ENCODE results near the gene KAZN. TPM values are rescaled to one million over a fixed set of nuclear protein-coding genes. Genes with fewer than 3 reads are reported as not detected.

KAZN gene
- polyA plus RNA-seq, 1 donor (not counting 4 experiments of a cell fraction or from before 2014, with no cell fraction given): 5.9 TPM

DNA sequence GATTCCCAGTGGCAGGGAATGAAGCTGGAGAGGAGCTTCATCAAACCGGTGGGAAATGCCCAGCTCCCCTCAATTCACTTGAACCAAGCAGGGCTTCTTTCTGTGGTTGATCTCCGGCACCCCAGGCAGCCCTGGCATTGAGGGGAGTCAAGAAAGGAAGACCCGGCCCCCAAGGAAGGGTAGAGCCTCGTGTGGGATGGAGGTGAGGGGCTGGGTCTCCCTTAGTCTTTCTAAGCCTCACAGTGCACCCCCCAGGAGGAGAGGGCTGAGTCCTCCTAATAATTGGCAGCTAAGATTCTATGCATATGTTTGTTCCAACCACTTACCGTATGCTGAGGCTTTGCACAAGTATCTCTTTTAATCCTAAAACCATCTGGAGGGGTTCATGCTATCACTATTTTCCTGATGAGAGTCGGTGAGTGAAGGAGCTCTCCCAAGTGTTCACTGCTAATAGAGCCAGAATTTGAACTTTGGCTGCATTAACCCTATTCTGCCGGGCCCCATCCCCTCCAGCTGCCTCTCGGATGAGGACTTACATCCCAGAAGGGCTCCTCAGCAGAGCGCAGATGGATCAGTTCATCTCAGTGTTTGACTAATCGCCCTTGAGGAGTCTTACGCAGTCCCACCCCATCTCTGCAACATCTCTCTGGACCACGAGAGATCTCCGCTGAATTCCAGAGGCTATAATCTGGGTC, 521.9 kb downstream of the KAZN start:
- TF ChIP-seq, protein P1, sequence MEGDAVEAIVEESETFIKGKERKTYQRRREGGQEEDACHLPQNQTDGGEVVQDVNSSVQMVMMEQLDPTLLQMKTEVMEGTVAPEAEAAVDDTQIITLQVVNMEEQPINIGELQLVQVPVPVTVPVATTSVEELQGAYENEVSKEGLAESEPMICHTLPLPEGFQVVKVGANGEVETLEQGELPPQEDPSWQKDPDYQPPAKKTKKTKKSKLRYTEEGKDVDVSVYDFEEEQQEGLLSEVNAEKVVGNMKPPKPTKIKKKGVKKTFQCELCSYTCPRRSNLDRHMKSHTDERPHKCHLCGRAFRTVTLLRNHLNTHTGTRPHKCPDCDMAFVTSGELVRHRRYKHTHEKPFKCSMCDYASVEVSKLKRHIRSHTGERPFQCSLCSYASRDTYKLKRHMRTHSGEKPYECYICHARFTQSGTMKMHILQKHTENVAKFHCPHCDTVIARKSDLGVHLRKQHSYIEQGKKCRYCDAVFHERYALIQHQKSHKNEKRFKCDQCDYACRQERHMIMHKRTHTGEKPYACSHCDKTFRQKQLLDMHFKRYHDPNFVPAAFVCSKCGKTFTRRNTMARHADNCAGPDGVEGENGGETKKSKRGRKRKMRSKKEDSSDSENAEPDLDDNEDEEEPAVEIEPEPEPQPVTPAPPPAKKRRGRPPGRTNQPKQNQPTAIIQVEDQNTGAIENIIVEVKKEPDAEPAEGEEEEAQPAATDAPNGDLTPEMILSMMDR (optimal IDR thresholded peaks at IDR 0.05 in 1 of 3, IDR thresholded peaks at IDR 0.05 in 1 of 3, conservative IDR thresholded peaks at IDR 0.05 in 1 of 3; ENCODE audit: extremely low read depth in 1 of 3, insufficient read depth in 2 of 3, low read length in 3 of 3): no peak
- no peak for TF ChIP-seq EZH2 (IDR thresholded peaks at IDR 0.05; ENCODE audit: low read length)
- no peak for FAIRE-seq

DNA sequence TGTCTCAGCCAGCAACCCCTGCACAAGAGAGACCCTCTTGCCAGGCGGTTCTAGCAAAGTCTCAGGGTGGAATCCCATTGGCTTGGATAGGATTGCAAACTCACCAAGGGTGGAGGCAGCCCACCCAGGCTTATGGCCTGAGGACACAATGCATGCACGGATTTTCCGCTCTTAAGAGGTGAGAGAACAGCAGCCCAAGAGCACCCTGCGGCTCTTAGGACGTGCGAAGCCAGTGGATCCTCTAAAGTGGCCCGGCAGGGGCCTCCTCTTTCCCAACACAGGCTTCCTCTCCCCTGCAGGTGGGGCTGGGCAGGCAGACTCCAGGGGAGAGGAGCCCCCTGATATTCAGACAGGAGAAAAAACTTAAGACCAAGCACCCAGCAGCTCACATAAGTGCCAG, 523.8 kb downstream of the KAZN start:
- TF ChIP-seq, protein P1 (optimal IDR thresholded peaks at IDR 0.05 in 1 of 3, IDR thresholded peaks at IDR 0.05 in 1 of 3, conservative IDR thresholded peaks at IDR 0.05 in 1 of 3; ENCODE audit: extremely low read depth in 1 of 3, insufficient read depth in 2 of 3, low read length in 3 of 3): no peak
- TF ChIP-seq EZH2 (IDR thresholded peaks at IDR 0.05; ENCODE audit: low read length): no peak
- no peak overlapping the region for H3K9ac ChIP-seq (ENCODE audit: control insufficient read depth, extremely low read depth, insufficient read depth, low read length)
- no peaks in the 10 kb centered on the region for H3K79me2 ChIP-seq (ENCODE audit: control insufficient read depth, insufficient read depth, low read length)
- H3K4me2 ChIP-seq (ENCODE audit: control insufficient read depth, extremely low read depth, insufficient read depth, low read depth, low read length): no peak overlapping the region
- dilution Hi-C loops (cut with MboI; ENCODE audit: extremely low pct_ligation_motif_present, low sequenced_read_pairs): no loop called here
- H3K27me3 ChIP-seq (ENCODE audit: control insufficient read depth, extremely low read depth, insufficient read depth, low read length): peaks cover 3% of the 10 kb centered on the region
- H3K4me1 ChIP-seq (ENCODE audit: control insufficient read depth, extremely low read depth, insufficient read depth, low read length): no peaks in the 10 kb centered on the region
- no peaks in the 10 kb centered on the region for H3K9me3 ChIP-seq (ENCODE audit: control insufficient read depth, low read depth, low read length)
- DNase-seq (ENCODE audit: low read depth, low spot score) (no peak), FAIRE-seq (no peak)
- no peak overlapping the region for H2AFZ ChIP-seq (ENCODE audit: control insufficient read depth, low read length)
- no peak overlapping the region for H3K4me3 ChIP-seq (ENCODE audit: control insufficient read depth in 2 of 3, extremely low read depth in 1 of 3, insufficient read depth in 2 of 3, low read depth in 1 of 3, low read length in 3 of 3)
- H3K27ac ChIP-seq (ENCODE audit: control insufficient read depth, insufficient read depth, low read length): no peak overlapping the region
- H4K20me1 ChIP-seq (ENCODE audit: control insufficient read depth, extremely low read depth, insufficient read depth, low read length): no peaks in the 10 kb centered on the region
- no peaks in the 10 kb centered on the region for H3K36me3 ChIP-seq (ENCODE audit: control insufficient read depth in 2 of 2, extremely low read depth in 1 of 2, insufficient read depth in 2 of 2, low read length in 2 of 2)
- no peaks in the 10 kb centered on the region for H3K9me1 ChIP-seq (ENCODE audit: control insufficient read depth, extremely low read depth, insufficient read depth, low read length)

More for the DNA sequence above, 521.9 kb downstream of the KAZN start:
- H3K9ac ChIP-seq (ENCODE audit: control insufficient read depth, extremely low read depth, insufficient read depth, low read length): no peak overlapping the region
- H3K9me1 ChIP-seq (ENCODE audit: control insufficient read depth, extremely low read depth, insufficient read depth, low read length): no peaks in the 10 kb centered on the region
- no peaks in the 10 kb centered on the region for H3K4me1 ChIP-seq (ENCODE audit: control insufficient read depth, extremely low read depth, insufficient read depth, low read length)
- DNase-seq (ENCODE audit: low read depth, low spot score): no peak
- H3K4me2 ChIP-seq (ENCODE audit: control insufficient read depth, extremely low read depth, insufficient read depth, low read depth, low read length): no peak overlapping the region
- H3K4me3 ChIP-seq (ENCODE audit: control insufficient read depth in 2 of 3, extremely low read depth in 1 of 3, insufficient read depth in 2 of 3, low read depth in 1 of 3, low read length in 3 of 3): no peak overlapping the region
- H3K36me3 ChIP-seq (ENCODE audit: control insufficient read depth in 2 of 2, extremely low read depth in 1 of 2, insufficient read depth in 2 of 2, low read length in 2 of 2): no peaks in the 10 kb centered on the region
- dilution Hi-C loops (cut with MboI; ENCODE audit: extremely low pct_ligation_motif_present, low sequenced_read_pairs): no loop called here
- H2AFZ ChIP-seq (ENCODE audit: control insufficient read depth, low read length): no peak overlapping the region
- H3K27me3 ChIP-seq (ENCODE audit: control insufficient read depth, extremely low read depth, insufficient read depth, low read length): peaks cover 3% of the 10 kb centered on the region
- H3K27ac ChIP-seq (ENCODE audit: control insufficient read depth, insufficient read depth, low read length): no peak overlapping the region
- no peaks in the 10 kb centered on the region for H3K9me3 ChIP-seq (ENCODE audit: control insufficient read depth, low read depth, low read length)
- H4K20me1 ChIP-seq (ENCODE audit: control insufficient read depth, extremely low read depth, insufficient read depth, low read length): no peaks in the 10 kb centered on the region
- no peaks in the 10 kb centered on the region for H3K79me2 ChIP-seq (ENCODE audit: control insufficient read depth, insufficient read depth, low read length)
